Sciatic nerve (tissue), 2 donors: Measurements from ENCODE around the gene ZBTB22. TPM values are rescaled to one million over a fixed set of nuclear protein-coding genes. Genes with fewer than 3 reads are reported as not detected.
"Not testable (repeated sequence)": the region's sequence is repeated elsewhere in the genome, so short reads cannot be mapped to it uniquely, and the experiment has no call there.

Experiments
- ATAC-seq: fragments of 200-7000 bp; cut with Tn5 transposase; one replicate; pipeline ENCODE4 v1.9.1; 2020; ENCODE audit warnings: mild to moderate bottlenecking, moderate library complexity
- DNase-seq: peaks from one replicate; pipeline ENCODE4 v3.0.0-alpha.2; 2020; ENCODE audit warnings: low spot score
- intact Hi-C: fragments of 100-400 bp; cut with DNase I; formaldehyde crosslinking; loops from one replicate; pipeline ENCODE4 v1.14.2; 2022
- total RNA-seq: library from RNA; stranded (reverse); fragmentation: NEBNext Ultra II Directional; extraction: Animal tissue kit (Norgen Biotek cat#: 25700); gene quantifications from one replicate; pipeline ENCODE4 v1.2.1, GENCODE V29; 2021
- donor health status: DM: no; HTN: no; CAD: no.
- donor health status: DM: no; HTN: no; CAD: no.

The ZBTB22 gene
- 23.2 TPM for total RNA-seq

DNA sequence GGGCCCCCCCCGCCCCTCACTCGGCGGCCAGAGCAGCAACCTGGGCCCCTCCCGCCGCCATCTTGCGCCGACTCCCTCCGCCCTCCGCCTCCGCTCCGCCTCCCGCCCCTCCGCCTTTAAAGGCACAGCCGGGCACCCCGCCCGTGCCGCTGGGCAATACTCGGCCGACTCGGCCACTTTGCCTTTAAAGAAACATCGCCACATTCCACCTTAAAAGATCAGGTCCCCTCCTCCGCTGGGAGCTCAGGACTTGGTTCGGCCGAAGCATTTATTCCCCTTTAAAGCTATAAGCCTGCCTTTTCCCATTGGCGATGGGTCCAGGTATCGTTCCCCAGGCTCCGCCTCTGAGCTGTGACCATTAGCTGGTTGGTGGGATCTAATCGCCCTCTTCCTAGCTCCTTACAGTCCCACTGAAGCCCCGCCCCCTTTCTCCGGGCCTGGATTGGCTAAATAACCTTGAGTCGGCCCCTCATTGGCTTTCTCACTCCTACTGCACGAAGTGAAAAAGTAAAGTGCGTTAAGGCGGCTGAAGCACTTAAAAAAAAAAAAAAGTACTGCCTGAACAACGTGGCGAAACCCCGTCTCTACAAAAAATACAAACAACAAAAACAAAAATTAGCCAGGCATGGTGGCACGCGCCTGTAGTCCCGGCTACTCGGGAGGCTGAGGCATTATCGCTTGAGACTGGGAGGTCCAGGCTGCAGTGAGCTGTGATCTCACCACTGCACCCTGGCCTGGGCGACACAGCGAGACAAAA is at the start of gene ZBTB22:
ZBTB22 (minus strand) TSS at position 76 of the 757 bp plus-strand sequence. CDS start 828 bp downstream, outside the sequence.
- intact Hi-C loops = no loop called here
- peak; percentile 99 for DNase-seq
- peak; percentile 83 for ATAC-seq

- intact Hi-C loops = no loop called here
Measured at GRCh38 chr6:33367009-33367714, 49.6 kb upstream of the ZBTB22 start.

DNA sequence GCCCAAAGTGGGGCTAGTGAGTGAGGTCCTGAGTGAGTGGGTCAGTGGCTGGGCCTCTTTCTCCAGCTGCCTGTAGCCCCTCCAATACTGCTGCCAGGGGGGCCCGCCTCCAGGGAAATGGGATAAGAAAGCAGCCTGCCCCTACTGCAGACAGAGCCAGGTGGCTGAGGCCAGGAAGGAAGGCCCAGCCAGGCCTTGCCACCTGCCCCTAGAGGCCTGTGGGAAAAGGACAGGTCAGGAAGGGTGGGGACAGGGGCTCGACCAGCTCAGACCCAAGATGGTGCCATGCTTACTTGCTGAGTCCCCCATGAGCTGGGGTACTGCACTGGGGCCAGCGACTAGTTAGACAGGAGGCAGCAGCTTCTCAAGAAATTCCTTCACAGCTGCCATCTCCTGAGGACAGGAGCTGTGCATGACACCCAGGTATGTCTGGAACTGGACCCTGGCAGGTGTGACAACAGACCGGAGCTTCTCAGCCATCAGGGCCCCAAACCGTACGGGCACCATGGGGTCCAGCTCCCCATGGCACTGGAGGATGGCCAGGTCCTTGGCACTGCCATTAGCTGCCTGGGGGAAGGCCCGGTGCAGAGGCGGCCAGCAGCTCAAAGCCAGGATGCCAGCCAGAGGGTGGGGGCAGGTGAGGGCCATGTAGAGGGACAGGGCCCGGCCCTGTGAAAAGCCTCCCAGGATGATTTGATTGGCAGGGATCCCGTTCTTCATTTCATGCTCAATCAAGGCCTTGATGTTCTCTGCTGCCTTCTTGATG is 47.8 kb upstream of the ZBTB22 start:
- DNase-seq, ATAC-seq, intact Hi-C loops: not testable (repeated sequence)

More at GRCh38 chr6:33367009-33367714, 49.6 kb upstream of the ZBTB22 start:
- DNase-seq (no peak), ATAC-seq (no peak)

DNA sequence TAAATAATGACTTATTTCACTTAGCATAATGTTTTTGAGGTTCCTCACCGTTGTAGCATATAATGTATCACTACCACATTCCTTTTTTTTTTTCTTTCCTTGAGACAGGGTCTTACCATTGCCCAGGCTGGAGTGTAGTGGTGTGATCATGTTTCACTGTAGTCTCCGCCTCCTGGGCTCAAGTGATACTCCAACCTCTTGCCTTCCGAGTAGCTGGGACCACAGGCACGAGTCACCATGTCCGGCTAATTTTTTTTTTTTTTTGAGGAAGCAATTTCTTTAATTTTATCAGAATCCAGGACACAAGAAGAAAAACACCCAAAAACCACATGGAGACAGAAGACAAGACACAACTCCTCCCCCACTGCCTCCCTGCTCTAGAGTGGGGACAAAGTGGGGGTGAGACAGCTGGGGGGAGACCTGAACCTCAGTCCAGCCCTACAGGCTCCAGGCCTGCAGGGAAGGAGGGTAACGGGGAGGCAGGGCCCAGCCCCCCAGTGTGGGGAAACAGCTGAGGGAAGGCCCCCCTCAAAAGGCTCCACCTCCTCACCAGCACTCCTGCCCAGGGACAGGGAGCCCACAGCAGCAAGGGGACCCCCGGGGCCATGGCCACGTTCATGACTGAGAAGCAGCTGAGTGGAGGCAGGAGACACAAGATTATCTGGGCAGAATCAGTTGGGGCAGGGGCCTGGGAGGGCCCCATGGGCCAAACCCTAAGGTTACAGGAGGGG is 47.1 kb upstream of the ZBTB22 start:
- DNase-seq, intact Hi-C loops: not testable (repeated sequence)
- ATAC-seq = peak; percentile 38

GRCh38 chr6:33363486-33363885 is 45.9 kb upstream of the ZBTB22 start:
- intact Hi-C loops, DNase-seq, ATAC-seq: not testable (repeated sequence)

DNA sequence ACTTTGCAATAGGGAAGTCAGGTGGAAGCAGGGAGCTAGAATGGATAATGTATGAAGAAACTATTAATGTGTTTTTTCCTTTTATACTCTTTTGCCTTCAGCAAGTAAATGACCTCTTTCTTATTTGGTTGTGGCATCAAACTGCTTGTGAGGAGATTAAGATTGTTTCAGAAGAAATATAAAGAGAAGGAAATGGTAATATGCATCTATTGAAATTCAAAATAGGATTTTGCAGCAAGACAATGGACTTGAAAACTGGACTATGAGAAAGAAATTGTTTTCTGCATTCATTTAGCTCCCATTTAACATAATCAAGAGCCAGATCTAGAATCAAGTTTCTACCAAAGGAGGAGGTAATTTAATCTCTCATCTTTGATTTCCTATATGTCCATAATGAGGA is 41.8 kb upstream of the ZBTB22 start:
- intact Hi-C loops = no loop called here
- no peak for ATAC-seq
- DNase-seq = no peak

DNA sequence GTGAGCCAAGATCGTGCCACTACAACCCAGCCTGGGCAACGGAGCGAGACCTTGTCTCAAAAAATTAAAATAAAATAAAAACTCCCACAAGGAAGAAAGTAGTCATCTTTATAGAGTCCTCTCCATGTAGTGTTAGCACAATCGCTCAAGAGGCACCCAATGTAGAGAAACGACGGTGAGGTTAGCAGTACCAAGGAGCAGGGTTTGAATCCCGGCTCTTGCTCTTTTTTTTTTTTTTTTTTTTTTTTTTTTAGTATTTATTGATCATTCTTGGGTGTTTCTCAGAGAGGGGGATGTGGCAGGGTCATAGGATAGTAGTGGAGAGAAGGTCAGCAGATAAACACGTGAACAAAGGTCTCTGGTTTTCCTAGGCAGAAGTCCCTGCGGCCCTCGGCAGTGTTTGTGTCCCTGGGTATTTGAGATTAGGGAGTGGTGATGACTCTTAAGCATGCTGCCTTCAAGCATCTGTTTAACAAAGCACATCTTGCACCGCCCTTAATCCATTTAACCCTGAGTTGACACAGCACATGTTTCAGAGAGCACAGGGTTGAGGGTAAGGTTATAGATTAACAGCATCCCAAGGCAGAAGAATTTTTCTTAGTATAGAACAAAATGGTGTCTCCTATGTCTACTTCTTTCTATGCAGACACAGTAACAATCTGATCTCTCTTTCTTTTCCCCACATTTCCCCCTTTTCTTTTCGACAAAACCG is 39.8 kb upstream of the ZBTB22 start:
- ATAC-seq, intact Hi-C loops, DNase-seq: not testable (repeated sequence)

- DNase-seq (no peak), ATAC-seq (no peak)
- intact Hi-C loops = no loop called here
Measured at GRCh38 chr6:33356295-33356694, 38.8 kb upstream of the ZBTB22 start.

GRCh38 chr6:33355860-33356259 is 38.3 kb upstream of the ZBTB22 start:
- intact Hi-C loops, ATAC-seq, DNase-seq: not testable (repeated sequence)

DNA sequence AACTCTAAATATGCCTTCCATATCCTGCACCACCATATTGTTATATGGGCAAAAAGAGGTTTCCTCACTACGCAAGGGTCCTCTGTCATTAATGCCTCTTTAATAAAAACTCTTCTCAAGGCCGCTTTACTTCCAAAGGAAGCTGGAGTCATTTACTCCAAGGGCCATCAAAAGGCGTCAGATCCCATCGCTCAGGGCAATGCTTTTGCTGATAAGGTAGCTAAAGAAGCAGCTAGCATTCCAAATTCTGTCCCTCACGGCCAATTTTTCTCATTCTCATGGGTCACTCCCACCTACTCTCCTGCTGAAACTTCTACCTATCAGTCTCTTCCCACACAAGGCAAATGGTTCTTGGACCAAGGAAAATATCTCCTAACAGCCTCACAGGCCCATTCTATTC is 30.3 kb upstream of the ZBTB22 start:
- intact Hi-C loops = no loop called here
- ATAC-seq (no peak), DNase-seq (no peak)

DNA sequence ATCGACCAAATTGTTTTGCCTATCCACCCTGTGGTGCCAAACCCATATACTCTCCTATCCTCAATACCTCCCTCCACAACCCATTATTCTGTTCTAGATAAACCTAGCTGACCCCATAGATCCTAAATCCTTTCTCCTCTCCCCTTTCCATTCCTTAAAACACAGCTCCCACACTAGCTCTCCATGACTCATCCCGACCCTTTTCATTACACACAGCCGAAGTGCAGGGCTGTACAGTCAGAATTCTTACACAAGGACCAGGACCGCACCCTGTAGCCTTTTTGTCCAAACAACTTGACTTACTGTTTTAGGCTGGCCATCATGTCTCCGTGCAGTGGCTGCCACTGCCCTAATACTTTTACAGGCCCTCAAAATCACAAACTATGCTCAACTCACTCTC is 29.4 kb upstream of the ZBTB22 start:
- intact Hi-C loops, DNase-seq, ATAC-seq: not testable (repeated sequence)

GRCh38 chr6:33344701-33345697 is 27.5 kb upstream of the ZBTB22 start:
- ATAC-seq (peak; percentile 75), DNase-seq (peak; percentile 73)
- intact Hi-C loops = no loop called here

GRCh38 chr6:33343953-33344611 is 26.5 kb upstream of the ZBTB22 start:
- no peak for DNase-seq
- intact Hi-C loops = no loop called here
- ATAC-seq = peak; percentile 30

DNA sequence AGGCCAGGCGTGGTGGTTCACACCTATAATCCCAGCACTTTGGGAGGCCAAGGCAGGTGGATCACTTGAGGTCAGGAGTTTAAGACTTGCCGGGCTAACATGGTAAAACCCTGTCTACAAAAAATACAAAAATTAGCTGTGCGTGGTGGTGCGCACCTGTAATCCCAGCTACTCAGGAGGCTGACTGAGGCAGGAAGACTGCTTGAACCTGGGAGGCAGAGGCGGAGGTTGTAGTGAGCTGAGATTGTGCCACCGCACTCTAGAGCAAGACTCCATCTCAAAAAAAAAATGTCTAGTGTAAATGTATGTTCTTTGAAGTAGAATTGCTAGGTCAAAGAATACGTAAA is 26.0 kb upstream of the ZBTB22 start:
- intact Hi-C loops, ATAC-seq, DNase-seq: not testable (repeated sequence)

DNA sequence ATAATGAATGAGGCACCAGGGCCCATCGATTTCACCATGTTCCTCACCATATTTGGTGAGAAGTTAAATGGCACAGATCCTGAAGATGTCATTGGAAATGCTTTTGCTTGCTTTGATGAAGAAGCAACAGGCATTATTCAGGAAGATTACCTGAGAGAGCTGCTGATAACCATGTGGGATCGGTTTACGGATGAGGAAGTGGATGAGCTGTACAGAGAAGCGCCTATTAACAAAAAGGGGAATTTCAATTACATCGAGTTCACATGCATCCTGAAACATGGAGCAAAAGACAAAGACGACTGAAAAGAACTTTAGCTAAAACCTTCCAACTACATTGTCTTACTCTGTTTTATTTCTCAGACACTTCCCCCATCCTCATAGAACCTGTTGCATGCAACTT is 21.6 kb upstream of the ZBTB22 start:
- intact Hi-C loops = no loop called here
- DNase-seq (no peak), ATAC-seq (no peak)

DNA sequence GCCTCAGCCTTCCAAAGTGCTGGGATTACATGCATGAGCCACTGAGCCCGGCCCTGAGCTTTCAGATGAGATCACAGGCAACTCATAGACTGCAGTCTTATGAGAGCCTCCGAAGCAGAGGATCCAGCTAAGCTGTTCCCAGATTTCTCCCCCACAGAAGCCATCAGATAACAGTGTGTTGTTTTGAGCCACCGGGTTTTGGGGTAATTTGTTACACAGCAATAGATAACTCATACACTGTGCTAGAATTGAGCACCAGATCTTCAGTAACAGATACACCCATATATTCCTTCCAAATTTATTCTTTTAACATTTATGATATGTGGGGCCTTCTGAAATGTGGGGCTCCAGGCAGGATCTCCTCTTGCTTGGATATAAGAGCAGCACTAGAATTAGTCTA is 19.0 kb upstream of the ZBTB22 start:
- DNase-seq (no peak), ATAC-seq (no peak)
- intact Hi-C loops = no loop called here

- DNase-seq = no peak
- intact Hi-C loops = no loop called here
- no peak for ATAC-seq
Measured at GRCh38 chr6:33335916-33336315, 18.4 kb upstream of the ZBTB22 start.
